Measurements from ENCODE around the gene ZNF536.

Gene ZNF536

DNA sequence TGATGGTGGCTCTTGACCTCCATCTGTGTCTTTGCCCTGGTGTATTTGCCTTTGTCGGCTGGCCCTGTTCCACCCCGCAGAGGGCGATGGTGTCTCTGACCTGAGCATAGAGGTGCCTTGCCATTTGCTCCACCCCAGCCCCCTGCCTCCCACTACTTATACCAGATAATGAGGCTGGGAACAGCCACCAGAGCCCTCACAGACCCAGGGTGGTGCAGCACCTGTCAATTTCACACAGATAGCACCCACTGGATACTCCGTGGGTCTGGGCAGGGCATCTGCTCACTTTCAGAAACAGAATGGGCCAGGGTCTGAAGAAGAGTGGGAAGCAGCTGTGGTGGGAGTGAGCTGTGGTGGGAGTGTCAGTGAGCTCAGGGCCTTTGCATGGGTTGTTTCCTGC is 4.1 kb downstream of the ZNF536 start:
- in situ Hi-C loops (cut with MboI; ENCODE audit: low sequenced_read_pairs, unreplicated experiment): no loop called here
- TF ChIP-seq, protein P1, sequence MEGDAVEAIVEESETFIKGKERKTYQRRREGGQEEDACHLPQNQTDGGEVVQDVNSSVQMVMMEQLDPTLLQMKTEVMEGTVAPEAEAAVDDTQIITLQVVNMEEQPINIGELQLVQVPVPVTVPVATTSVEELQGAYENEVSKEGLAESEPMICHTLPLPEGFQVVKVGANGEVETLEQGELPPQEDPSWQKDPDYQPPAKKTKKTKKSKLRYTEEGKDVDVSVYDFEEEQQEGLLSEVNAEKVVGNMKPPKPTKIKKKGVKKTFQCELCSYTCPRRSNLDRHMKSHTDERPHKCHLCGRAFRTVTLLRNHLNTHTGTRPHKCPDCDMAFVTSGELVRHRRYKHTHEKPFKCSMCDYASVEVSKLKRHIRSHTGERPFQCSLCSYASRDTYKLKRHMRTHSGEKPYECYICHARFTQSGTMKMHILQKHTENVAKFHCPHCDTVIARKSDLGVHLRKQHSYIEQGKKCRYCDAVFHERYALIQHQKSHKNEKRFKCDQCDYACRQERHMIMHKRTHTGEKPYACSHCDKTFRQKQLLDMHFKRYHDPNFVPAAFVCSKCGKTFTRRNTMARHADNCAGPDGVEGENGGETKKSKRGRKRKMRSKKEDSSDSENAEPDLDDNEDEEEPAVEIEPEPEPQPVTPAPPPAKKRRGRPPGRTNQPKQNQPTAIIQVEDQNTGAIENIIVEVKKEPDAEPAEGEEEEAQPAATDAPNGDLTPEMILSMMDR (IDR thresholded peaks at IDR 0.05; ENCODE audit: borderline replicate concordance, control extremely low read depth, extremely low read depth, insufficient read depth, missing control alignments): no peak
- no peak for DNase-seq (ENCODE audit: low spot score)

DNA sequence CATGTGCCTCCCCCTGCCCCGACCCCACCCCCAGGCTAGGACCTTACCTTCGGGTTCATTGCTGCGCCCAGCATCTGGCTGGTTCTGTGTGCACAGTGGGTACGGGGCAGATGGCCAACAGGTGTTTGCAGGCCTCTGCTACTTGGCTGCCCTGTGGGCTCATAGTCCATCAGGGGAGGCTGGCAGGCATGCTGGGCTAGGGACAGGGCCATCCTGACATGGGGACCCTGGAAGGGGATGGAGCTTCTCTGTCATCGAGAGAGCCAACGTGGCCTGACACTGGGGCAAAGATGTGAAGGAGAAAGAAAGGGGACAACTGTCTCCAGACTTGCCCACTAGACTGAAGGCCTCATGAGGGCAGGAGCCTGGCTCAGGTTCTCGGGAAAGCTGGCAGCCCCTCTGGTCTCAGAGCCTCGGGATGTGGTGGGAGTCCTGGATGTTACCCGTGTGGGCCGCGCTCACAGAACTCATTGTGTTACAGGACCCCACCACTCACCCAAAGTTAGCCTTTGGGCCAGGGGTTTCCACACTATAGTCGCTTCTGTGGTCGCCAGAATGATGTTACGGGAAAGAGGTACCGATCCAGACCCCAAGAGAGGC is 4.7 kb downstream of the ZNF536 start:
- TF ChIP-seq, protein P1 (IDR thresholded peaks at IDR 0.05; ENCODE audit: borderline replicate concordance, control extremely low read depth, extremely low read depth, insufficient read depth, missing control alignments): no peak
- in situ Hi-C loops (cut with MboI; ENCODE audit: low sequenced_read_pairs, unreplicated experiment): no loop called here
- no peak for DNase-seq (ENCODE audit: low spot score)

DNA sequence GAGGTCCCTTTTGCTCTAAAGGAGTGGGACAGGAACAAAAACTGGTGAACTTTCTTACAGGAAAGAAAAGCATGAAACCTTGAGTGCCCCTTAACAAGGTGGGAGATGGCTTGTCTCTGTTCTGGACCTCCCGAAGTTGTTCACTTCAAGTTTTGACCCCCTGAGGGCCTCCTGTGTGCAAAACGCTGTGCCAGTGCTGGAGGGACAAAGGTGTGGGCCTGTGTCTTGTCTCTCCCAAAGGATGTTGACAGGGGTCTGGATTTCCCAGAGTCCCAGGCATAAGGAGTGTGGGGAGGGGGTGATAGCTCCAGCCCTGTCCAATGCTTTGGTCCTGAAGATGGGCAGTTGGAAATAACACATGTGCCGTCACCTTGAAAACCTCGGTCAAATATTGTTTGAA is 6.5 kb downstream of the ZNF536 start:
- DNase-seq (ENCODE audit: low spot score): no peak

DNA sequence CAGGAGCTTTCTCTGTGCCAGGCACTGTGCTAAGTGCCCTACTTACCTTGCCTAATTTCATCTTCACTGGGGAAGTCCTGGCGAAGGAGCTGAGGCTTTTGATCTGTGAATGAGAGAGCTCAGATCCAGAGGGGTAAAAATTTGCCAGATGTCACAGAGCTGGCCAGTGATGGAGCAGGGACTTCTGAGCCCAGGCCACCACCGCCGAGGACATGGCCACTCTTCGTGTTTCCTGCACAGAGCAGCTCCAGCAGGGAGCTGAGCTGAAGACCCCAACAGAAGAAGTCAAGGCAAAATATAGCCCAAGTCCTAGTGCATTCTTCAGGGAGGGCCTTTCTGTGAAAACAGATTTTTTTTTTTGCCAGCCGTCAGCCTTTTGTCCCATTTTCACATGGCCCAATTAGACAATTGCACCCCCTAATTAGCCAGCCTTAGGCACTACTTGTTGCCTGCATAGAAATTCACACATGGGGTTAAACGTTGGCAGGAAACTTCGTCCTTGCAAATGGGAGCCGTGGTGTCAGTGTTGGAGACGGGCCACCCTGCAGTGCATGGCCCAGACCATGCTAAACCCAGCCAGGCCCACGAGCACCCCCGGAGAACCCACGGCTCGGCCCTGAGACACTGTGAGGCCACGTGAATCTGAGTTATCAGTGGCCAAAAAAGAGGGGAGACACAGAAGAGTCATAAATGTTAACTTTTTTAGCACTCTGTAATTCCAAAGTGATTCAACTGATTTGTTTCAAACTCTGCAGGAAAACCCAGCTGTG is 7.8 kb downstream of the ZNF536 start:
- in situ Hi-C loops (cut with MboI; ENCODE audit: low sequenced_read_pairs, unreplicated experiment): no loop called here
- DNase-seq (ENCODE audit: low spot score): no peak
- TF ChIP-seq, protein P1 (IDR thresholded peaks at IDR 0.05; ENCODE audit: borderline replicate concordance, control extremely low read depth, extremely low read depth, insufficient read depth, missing control alignments): no peak

More for the DNA sequence above, 6.5 kb downstream of the ZNF536 start:
- TF ChIP-seq, protein P1 (IDR thresholded peaks at IDR 0.05; ENCODE audit: borderline replicate concordance, control extremely low read depth, extremely low read depth, insufficient read depth, missing control alignments): no peak
- in situ Hi-C loops (cut with MboI; ENCODE audit: low sequenced_read_pairs, unreplicated experiment): no loop called here

DNA sequence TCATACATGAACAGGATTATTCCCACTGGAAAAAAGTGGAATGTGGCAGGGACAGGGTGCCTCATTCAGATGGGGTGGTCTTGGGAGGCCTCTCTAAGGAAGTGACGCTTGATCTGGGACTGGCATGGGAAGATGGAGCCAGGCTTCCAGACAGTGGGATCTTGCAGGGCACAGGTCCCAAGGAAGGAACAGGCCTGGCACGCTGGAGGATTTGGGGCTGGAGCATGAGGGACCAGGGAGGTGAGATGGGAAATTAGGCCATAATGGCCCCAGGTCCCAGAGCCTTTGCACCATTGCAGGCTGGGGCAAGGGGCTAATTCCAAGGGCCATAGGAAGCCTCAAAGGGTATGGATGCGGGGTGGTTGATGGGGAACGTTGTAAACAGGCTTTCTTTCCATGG is 9.2 kb downstream of the ZNF536 start:
- TF ChIP-seq, protein P1 (IDR thresholded peaks at IDR 0.05; ENCODE audit: borderline replicate concordance, control extremely low read depth, extremely low read depth, insufficient read depth, missing control alignments): no peak
- no peak for DNase-seq (ENCODE audit: low spot score)
- in situ Hi-C loops (cut with MboI; ENCODE audit: low sequenced_read_pairs, unreplicated experiment): no loop called here

DNA sequence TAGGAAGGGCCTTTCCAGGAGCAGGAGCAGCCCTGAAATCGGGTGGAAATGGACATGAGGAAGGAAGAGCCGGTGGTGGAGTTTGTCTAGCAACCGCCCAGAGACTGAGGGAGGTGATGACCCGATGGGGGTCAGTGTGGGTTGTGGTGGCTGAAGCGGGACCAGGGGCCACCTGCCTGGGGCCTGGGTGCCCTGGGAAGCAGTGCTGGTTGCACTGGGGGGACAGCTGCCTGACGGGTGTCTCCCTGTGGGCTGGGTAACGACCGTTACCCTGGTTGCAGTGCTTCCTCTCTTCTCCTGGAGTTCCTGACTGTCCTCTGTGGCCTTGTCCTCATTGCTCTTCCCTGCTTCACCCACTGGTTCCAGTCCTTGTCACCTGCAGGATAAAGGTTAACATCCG is 13.0 kb downstream of the ZNF536 start:
- TF ChIP-seq, protein P1 (IDR thresholded peaks at IDR 0.05; ENCODE audit: borderline replicate concordance, control extremely low read depth, extremely low read depth, insufficient read depth, missing control alignments): no peak
- no peak for DNase-seq (ENCODE audit: low spot score)
- in situ Hi-C loops (cut with MboI; ENCODE audit: low sequenced_read_pairs, unreplicated experiment): no loop called here
